GM12865 (cell line): ENCODE measurements around the gene KRTAP3-3.

Experiments used
- DNase-seq: peaks from one replicate; pipeline ENCODE4 v3.0.0; 2010; ENCODE audit warnings: low read depth
- H3K4me3 ChIP-seq: 2 replicates; pipeline ENCODE4 v1.5.1; 2011; ENCODE audit warnings: mild to moderate bottlenecking, low read depth, low read length, control low read depth
- CTCF ChIP-seq: IDR thresholded peaks from 2 replicates; pipeline ENCODE4 v1.5.1; 2011; ENCODE audit warnings: low read length, control low read depth, low read depth, inconsistent platforms; ENCODE audit not compliant: insufficient read depth; ENCODE audit errors: missing control alignments

KRTAP3-3 gene

GRCh38 chr17:40995116-40995515, 1.2 kb upstream of the KRTAP3-3 start:
- TF ChIP-seq CTCF = no peak
- no peak for DNase-seq
- no peak overlapping the region for H3K4me3 ChIP-seq

GRCh38 chr17:40993084-40993483, 880 bp downstream of the KRTAP3-3 start:
- no peak for TF ChIP-seq CTCF
- no peak for DNase-seq

GRCh38 chr17:40992666-40993065, 1.3 kb downstream of the KRTAP3-3 start:
- no peak for DNase-seq
- no peak for TF ChIP-seq CTCF
- H3K4me3 ChIP-seq = no peak overlapping the region

More at GRCh38 chr17:40993084-40993483, 880 bp downstream of the KRTAP3-3 start:
- no peak overlapping the region for H3K4me3 ChIP-seq

- no peak for TF ChIP-seq CTCF
- no peak overlapping the region for H3K4me3 ChIP-seq
- DNase-seq = no peak
Observed at GRCh38 chr17:40986920-40987319, 7.0 kb downstream of the KRTAP3-3 start.

GRCh38 chr17:40984226-40984625, 9.7 kb downstream of the KRTAP3-3 start, which contains the start of gene KRT40:
KRT40 (minus strand) TSS chr17:40984326; CDS start chr17:40984273, 53 bp downstream.
- DNase-seq = no peak
- no peak within 1 kb of the TSS for H3K4me3 ChIP-seq
- no peak for TF ChIP-seq CTCF

- TF ChIP-seq CTCF = no peak
- H3K4me3 ChIP-seq = no peak overlapping the region
- no peak for DNase-seq
Observed at GRCh38 chr17:40981115-40981514, 12.8 kb downstream of the KRTAP3-3 start.

- no peak for DNase-seq
- no peak for TF ChIP-seq CTCF
- H3K4me3 ChIP-seq = no peak overlapping the region
Observed at GRCh38 chr17:40980596-40980995, 13.4 kb downstream of the KRTAP3-3 start.
